Thyroid gland (tissue), 4 donors: ENCODE measurements around the gene GGCX.

Source experiments
- CTCF ChIP-seq, 6 experiments: fragments of 200-600 bp in 3 of 6; fragments of 450-650 bp in 3 of 6; sonication (generic) in 3 of 6; IDR thresholded peaks; one replicate each; pipeline ENCODE4 v1.5.1; 2016 to 2019; ENCODE audit warnings: antibody characterized with exemption in 6 of 6, mild to moderate bottlenecking in 2 of 6, inconsistent platforms in 1 of 6, moderate library complexity in 1 of 6
- POLR2A ChIP-seq, 2 donors: fragments of 450-650 bp; IDR thresholded peaks; one replicate each; pipeline ENCODE4 v1.6.1; 2017; ENCODE audit warnings: antibody characterized with exemption in 2 of 2, mild to moderate bottlenecking in 2 of 2, moderate library complexity in 1 of 2

DNA sequence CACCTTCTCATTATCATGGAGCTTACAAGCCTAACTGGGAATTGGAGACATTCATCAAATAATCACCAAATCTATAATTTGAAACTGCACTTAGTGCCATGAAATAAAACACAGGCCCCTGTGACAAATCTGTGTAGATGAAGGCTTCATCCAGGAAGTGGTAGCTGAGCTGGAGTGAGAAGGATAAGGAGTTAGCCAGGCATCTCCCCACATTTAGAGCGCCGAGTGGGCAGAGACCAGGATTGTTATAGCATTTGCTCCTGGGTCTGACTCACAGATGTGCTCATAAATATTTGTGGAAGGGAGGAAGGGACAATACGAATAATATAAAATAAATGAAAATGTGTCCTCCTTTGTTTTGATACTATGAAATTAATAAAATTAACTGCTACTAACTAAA, 24.8 kb downstream of the GGCX start:
- no peak for TF ChIP-seq POLR2A (IDR thresholded peaks at IDR 0.05)
- TF ChIP-seq CTCF (IDR thresholded peaks at IDR 0.05): no peak
